Upper lobe of left lung (tissue), 4 donors: ENCODE data around the gene LYSMD2.

Source experiments
- EP300 ChIP-seq, 4 donors: sonication (generic); formaldehyde crosslinking; IDR thresholded peaks; one replicate each; pipeline ENCODE4 v1.5.1; 2017; ENCODE audit warnings: antibody characterized with exemption in 4 of 4, control low read depth in 2 of 4
- POLR2A ChIP-seq, 4 donors: fragments of 450-650 bp; IDR thresholded peaks; one replicate each; pipeline ENCODE4 v1.5.1; 2016 to 2017; ENCODE audit warnings: antibody characterized with exemption in 4 of 4, mild to moderate bottlenecking in 2 of 4
- TF ChIP-seq, protein P1 (sequence below), 6 experiments: fragments of 450-650 bp in 4 of 6; fragments of 200-600 bp in 2 of 6; sonication (generic) in 2 of 6; IDR thresholded peaks; one replicate each; pipeline ENCODE4 v1.5.1; 2016 to 2019; ENCODE audit warnings: antibody characterized with exemption in 6 of 6

DNA sequence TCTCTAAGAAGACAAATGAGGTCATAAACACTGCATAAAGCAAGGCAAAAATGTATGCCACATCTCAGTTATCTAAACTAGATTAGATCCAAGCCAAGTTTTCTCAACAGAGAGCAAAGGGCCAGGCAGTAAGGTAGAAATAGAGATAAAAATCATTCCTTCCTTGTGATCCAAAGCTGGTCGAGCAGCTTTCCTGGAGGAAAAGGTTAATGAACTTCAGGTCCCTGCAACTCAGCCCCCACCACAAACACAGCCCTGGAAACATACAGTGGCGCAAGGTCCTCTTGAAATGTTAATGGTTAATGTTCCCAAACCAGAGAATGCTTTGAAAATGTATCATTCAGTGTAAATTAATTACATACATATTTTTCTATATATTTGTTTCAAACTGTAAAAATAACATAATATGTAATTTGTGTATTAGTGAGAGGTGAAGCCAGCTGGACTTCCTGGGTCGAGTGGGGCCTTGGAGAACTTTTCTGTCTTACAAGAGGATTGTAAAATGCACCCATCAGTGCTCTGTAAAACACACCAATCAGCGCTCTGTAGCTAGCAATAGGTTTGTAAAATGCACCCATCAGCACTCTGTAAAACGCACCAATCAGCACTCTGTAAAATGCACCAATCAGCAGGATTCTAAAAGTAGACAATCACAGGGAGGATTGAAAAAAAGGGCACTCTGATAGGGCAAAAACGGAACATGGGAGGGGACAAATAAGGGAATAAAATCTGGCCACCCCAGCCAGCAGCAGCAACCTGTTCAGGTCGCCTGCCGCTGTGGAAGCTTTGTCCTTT lies 17.1 kb downstream of the LYSMD2 start:
- TF ChIP-seq, protein P1, sequence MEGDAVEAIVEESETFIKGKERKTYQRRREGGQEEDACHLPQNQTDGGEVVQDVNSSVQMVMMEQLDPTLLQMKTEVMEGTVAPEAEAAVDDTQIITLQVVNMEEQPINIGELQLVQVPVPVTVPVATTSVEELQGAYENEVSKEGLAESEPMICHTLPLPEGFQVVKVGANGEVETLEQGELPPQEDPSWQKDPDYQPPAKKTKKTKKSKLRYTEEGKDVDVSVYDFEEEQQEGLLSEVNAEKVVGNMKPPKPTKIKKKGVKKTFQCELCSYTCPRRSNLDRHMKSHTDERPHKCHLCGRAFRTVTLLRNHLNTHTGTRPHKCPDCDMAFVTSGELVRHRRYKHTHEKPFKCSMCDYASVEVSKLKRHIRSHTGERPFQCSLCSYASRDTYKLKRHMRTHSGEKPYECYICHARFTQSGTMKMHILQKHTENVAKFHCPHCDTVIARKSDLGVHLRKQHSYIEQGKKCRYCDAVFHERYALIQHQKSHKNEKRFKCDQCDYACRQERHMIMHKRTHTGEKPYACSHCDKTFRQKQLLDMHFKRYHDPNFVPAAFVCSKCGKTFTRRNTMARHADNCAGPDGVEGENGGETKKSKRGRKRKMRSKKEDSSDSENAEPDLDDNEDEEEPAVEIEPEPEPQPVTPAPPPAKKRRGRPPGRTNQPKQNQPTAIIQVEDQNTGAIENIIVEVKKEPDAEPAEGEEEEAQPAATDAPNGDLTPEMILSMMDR (IDR thresholded peaks at IDR 0.05): no peak
- TF ChIP-seq POLR2A (IDR thresholded peaks at IDR 0.05) (no peak), EP300 (IDR thresholded peaks at IDR 0.05) (no peak)
